ENCODE results near the gene SLC8B1.

SLC8B1 gene

GRCh38 chr12:113318046-113318656, 16.8 kb downstream of the SLC8B1 start:
- H3K4me3 ChIP-seq (ENCODE audit: low read depth, low read length) = no peak overlapping the region
- DNase-seq (ENCODE audit: low read depth) = no peak
- TF ChIP-seq CTCF (IDR thresholded peaks at IDR 0.05; ENCODE audit: low read depth, low read length, missing control alignments) = no peak
- in situ Hi-C loops (cut with HindIII; ENCODE audit: low sequenced_read_pairs) = no loop called here

GRCh38 chr12:113317122-113317521, 17.8 kb downstream of the SLC8B1 start:
- no peak overlapping the region for H3K4me3 ChIP-seq (ENCODE audit: low read depth, low read length)
- no peak for TF ChIP-seq CTCF (IDR thresholded peaks at IDR 0.05; ENCODE audit: low read depth, low read length, missing control alignments)
- in situ Hi-C loops (cut with HindIII; ENCODE audit: low sequenced_read_pairs) = no loop called here
- no peak for DNase-seq (ENCODE audit: low read depth)

GRCh38 chr12:113316155-113316554, 18.8 kb downstream of the SLC8B1 start:
- in situ Hi-C loops (cut with HindIII; ENCODE audit: low sequenced_read_pairs) = no loop called here
- no peak for DNase-seq (ENCODE audit: low read depth)
- H3K4me3 ChIP-seq (ENCODE audit: low read depth, low read length) = no peak overlapping the region
- TF ChIP-seq CTCF (IDR thresholded peaks at IDR 0.05; ENCODE audit: low read depth, low read length, missing control alignments) = no peak

- TF ChIP-seq CTCF (IDR thresholded peaks at IDR 0.05; ENCODE audit: low read depth, low read length, missing control alignments) = no peak
- no peak for DNase-seq (ENCODE audit: low read depth)
- H3K4me3 ChIP-seq (ENCODE audit: low read depth, low read length) = no peak overlapping the region
- in situ Hi-C loops (cut with HindIII; ENCODE audit: low sequenced_read_pairs) = no loop called here
Measured at GRCh38 chr12:113315358-113315757, 19.6 kb downstream of the SLC8B1 start.

- in situ Hi-C loops (cut with HindIII; ENCODE audit: low sequenced_read_pairs) = no loop called here
- no peak for TF ChIP-seq CTCF (IDR thresholded peaks at IDR 0.05; ENCODE audit: low read depth, low read length, missing control alignments)
Measured at GRCh38 chr12:113314121-113314529, 20.8 kb downstream of the SLC8B1 start.

GRCh38 chr12:113310489-113310888, 24.4 kb downstream of the SLC8B1 start:
- TF ChIP-seq CTCF (IDR thresholded peaks at IDR 0.05; ENCODE audit: low read depth, low read length, missing control alignments) = peak; percentile 15
- H3K4me3 ChIP-seq (ENCODE audit: low read depth, low read length) = no peak overlapping the region
- in situ Hi-C loops (cut with HindIII; ENCODE audit: low sequenced_read_pairs) = no loop called here
- no peak for DNase-seq (ENCODE audit: low read depth)

More at GRCh38 chr12:113314121-113314529, 20.8 kb downstream of the SLC8B1 start:
- no peak overlapping the region for H3K4me3 ChIP-seq (ENCODE audit: low read depth, low read length)
- DNase-seq (ENCODE audit: low read depth) = no peak
